AG09309 (cell line): ENCODE measurements around the gene TMEM269.

Source experiments
- DNase-seq: peaks from one replicate; pipeline ENCODE4 v3.0.0-alpha.2; 2010; ENCODE audit warnings: low read depth
- H3K4me3 ChIP-seq: 2 replicates; pipeline ENCODE4 v1.5.1; 2011; ENCODE audit warnings: mild to moderate bottlenecking, low read depth, low read length, moderate library complexity; ENCODE audit not compliant: control insufficient read depth
- CTCF ChIP-seq: IDR thresholded peaks from 2 replicates; pipeline ENCODE4 v1.5.1; 2011; ENCODE audit warnings: mild to moderate bottlenecking, low read depth, low read length, inconsistent platforms; ENCODE audit not compliant: insufficient read depth, control insufficient read depth; ENCODE audit errors: missing control alignments

TMEM269 gene

GRCh38 chr1:42756956-42757891 lies 27.6 kb upstream of the TMEM269 start:
- H3K4me3 ChIP-seq = no peak overlapping the region
- DNase-seq = no peak
- peak; percentile 72 for TF ChIP-seq CTCF

GRCh38 chr1:42757892-42758275 lies 26.9 kb upstream of the TMEM269 start:
- DNase-seq = no peak
- no peak for TF ChIP-seq CTCF
- H3K4me3 ChIP-seq = no peak overlapping the region

DNA sequence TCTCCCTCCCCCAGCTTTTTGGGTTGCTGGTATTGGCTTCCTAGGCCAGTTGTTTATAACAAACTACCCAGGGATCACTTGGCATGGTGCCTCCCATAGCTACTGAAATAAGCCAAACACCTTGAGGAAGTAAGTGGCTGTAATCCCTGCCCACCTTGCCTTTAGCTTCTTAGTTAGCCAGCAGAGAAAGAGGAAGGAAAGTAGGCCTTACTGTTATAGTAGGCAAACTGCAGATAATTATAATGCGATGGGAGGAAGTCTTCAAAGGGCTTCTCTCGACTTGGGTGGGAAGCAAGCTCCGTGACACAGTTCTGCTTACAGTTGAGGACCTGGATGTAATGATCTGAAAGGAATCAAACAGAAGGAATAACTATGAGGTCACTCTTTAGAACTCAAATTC lies 26.1 kb upstream of the TMEM269 start:
- TF ChIP-seq CTCF = no peak
- no peak overlapping the region for H3K4me3 ChIP-seq
- DNase-seq = no peak

DNA sequence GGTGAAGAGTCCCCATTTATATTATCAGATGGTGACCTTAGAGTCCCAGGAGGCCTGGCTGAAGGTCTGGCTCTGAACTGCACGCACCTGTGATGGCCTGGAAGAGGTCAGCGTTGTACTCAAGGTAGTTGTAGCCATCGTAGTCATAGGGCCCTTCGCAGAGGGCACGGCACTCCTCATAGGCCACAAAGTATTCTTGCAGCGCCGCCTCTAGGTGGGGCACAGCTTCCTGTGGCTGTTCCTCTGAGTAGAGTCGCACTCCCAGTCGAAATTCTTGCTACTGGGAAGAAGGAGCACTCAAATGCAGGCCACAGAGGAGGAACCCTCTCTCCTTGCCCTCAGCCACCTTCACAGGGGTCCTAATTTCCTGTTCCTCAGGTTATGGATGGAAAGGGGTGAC lies 25.7 kb upstream of the TMEM269 start:
- no peak for DNase-seq
- TF ChIP-seq CTCF = no peak
- H3K4me3 ChIP-seq = no peak overlapping the region

- no peak overlapping the region for H3K4me3 ChIP-seq
- TF ChIP-seq CTCF = no peak
- no peak for DNase-seq
Observed at GRCh38 chr1:42761567-42761966, 23.2 kb upstream of the TMEM269 start.

- DNase-seq = no peak
- TF ChIP-seq CTCF = no peak
- no peak overlapping the region for H3K4me3 ChIP-seq
Observed at GRCh38 chr1:42762269-42762668, 22.5 kb upstream of the TMEM269 start.
